MM.1S (cell line): Measurements from ENCODE around the gene TEX38.
"Not testable (repeated sequence)": the region's sequence is repeated elsewhere in the genome, so short reads cannot be mapped to it uniquely, and the experiment has no call there.

Source experiments
- EZH2 ChIP-seq: fragments of 300-600 bp; sonication (generic); optimal IDR thresholded peaks from 2 replicates; pipeline ENCODE3; 2017; ENCODE audit warnings: low read depth, mild to moderate bottlenecking, antibody characterized with exemption, low read length, mixed read lengths
- TF ChIP-seq, protein P1 (sequence below): fragments of 300-600 bp; sonication (generic); IDR thresholded peaks from 2 replicates; pipeline ENCODE4 v1.5.1; 2016; ENCODE audit warnings: antibody characterized with exemption, low read length, mixed read lengths

DNA sequence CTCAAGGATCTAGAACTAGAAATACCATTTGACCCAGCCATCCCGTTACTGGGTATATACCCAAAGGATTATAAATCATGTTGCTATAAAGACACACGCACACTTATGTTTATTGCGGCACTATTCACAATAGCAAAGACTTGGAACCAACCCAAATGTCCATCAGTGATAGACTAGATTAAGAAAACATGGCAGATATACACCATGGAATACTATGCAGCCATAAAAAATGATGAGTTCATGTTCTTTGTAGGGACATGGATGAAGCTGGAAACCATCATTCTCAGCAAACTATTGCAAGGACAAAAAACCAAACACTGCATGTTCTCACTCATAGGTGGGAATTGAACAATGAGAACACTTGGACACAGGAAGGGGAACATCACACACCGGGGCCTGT is 23.0 kb downstream of the TEX38 start:
- TF ChIP-seq, protein P1, sequence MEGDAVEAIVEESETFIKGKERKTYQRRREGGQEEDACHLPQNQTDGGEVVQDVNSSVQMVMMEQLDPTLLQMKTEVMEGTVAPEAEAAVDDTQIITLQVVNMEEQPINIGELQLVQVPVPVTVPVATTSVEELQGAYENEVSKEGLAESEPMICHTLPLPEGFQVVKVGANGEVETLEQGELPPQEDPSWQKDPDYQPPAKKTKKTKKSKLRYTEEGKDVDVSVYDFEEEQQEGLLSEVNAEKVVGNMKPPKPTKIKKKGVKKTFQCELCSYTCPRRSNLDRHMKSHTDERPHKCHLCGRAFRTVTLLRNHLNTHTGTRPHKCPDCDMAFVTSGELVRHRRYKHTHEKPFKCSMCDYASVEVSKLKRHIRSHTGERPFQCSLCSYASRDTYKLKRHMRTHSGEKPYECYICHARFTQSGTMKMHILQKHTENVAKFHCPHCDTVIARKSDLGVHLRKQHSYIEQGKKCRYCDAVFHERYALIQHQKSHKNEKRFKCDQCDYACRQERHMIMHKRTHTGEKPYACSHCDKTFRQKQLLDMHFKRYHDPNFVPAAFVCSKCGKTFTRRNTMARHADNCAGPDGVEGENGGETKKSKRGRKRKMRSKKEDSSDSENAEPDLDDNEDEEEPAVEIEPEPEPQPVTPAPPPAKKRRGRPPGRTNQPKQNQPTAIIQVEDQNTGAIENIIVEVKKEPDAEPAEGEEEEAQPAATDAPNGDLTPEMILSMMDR, result not testable (repeated sequence)
- not testable (repeated sequence) for TF ChIP-seq EZH2
